IPS-NIHi7 (cell line): ENCODE data around the gene POLE4.

Source experiments
- DNase-seq: peaks from one replicate; pipeline ENCODE4 v3.0.0; 2012; ENCODE audit warnings: mixed read lengths; ENCODE audit errors: extremely low spot score

POLE4 gene

GRCh38 chr2:74958274-74959105 lies at the start of gene POLE4:
POLE4 (plus strand) TSS chr2:74958643; CDS start chr2:74958680, 37 bp downstream.
- DNase-seq = peak; percentile 90

- no peak for DNase-seq
These were observed 49.5 kb upstream of the POLE4 start for GRCh38 chr2:74908748-74909444.

GRCh38 chr2:74910245-74910644 lies 48.2 kb upstream of the POLE4 start:
- no peak for DNase-seq

- no peak for DNase-seq
These were observed 47.4 kb upstream of the POLE4 start for GRCh38 chr2:74911061-74911460.

- DNase-seq = no peak
These were observed 42.7 kb upstream of the POLE4 start for GRCh38 chr2:74915743-74916142.

- no peak for DNase-seq
These were observed 42.0 kb upstream of the POLE4 start for GRCh38 chr2:74916394-74916793.

GRCh38 chr2:74917702-74918619 lies 40.5 kb upstream of the POLE4 start:
- no peak for DNase-seq

GRCh38 chr2:74919827-74920226 lies 38.6 kb upstream of the POLE4 start:
- peak; percentile 93 for DNase-seq

- no peak for DNase-seq
These were observed 37.2 kb upstream of the POLE4 start for GRCh38 chr2:74921236-74921736.

GRCh38 chr2:74922592-74923227 lies 35.7 kb upstream of the POLE4 start:
- no peak for DNase-seq

GRCh38 chr2:74924463-74925265 lies 33.8 kb upstream of the POLE4 start:
- DNase-seq = no peak

- DNase-seq = no peak
These were observed 33.1 kb upstream of the POLE4 start for GRCh38 chr2:74925361-74925786.

GRCh38 chr2:74927621-74928020 lies 30.8 kb upstream of the POLE4 start:
- DNase-seq = no peak

- no peak for DNase-seq
These were observed 27.5 kb upstream of the POLE4 start for GRCh38 chr2:74930811-74931486.

- DNase-seq = no peak
These were observed 26.5 kb upstream of the POLE4 start for GRCh38 chr2:74931940-74932339.

GRCh38 chr2:74935975-74936391 lies 22.5 kb upstream of the POLE4 start:
- DNase-seq = no peak

GRCh38 chr2:74937221-74937880 lies 21.1 kb upstream of the POLE4 start:
- DNase-seq = no peak

GRCh38 chr2:74938264-74938663 lies 20.2 kb upstream of the POLE4 start:
- no peak for DNase-seq
